ENCODE results near the gene HNRNPA1. TPM values are rescaled to one million over a fixed set of nuclear protein-coding genes. Genes with fewer than 3 reads are reported as not detected.

The HNRNPA1 gene
- total and polyA plus RNA-seq, 2 donors (not counting 1 experiment from before 2014, with no cell fraction given) = 631 to 1,040 TPM

GRCh38 chr12:54258201-54258681 is 22.3 kb upstream of the HNRNPA1 start:
- Histone ChIP-seq H3K27me3 (replicated peaks in 1 of 4; ENCODE audit: control extremely low read depth in 1 of 4, control insufficient read depth in 3 of 4, insufficient read depth in 4 of 4, low read length in 3 of 4) (no peaks in the 10 kb centered on the region), H2AFZ (ENCODE audit: insufficient read depth, low read depth, low read length, poor library complexity, severe bottlenecking) (no peak overlapping the region), H3K4me2 (replicated peaks; ENCODE audit: low read depth, low read length, poor library complexity, severe bottlenecking) (no peak overlapping the region), H3K4me3 (ENCODE audit: control extremely low read depth in 1 of 5, extremely low read depth in 1 of 5, insufficient read depth in 1 of 5, low read depth in 2 of 5, low read length in 4 of 5) (no peak overlapping the region), H3K79me2 (ENCODE audit: control insufficient read depth, insufficient read depth, low read length) (peaks cover 56% of the 10 kb centered on the region), H3K9ac (ENCODE audit: low read length) (no peak overlapping the region), H4K20me1 (ENCODE audit: control insufficient read depth, insufficient read depth, low read length, poor library complexity, severe bottlenecking) (no peaks in the 10 kb centered on the region), H3K9me3 (ENCODE audit: control extremely low read depth in 1 of 3, control insufficient read depth in 2 of 3, insufficient read depth in 1 of 3, low read length in 2 of 3) (no peaks in the 10 kb centered on the region), H3K27ac (ENCODE audit: low read length in 2 of 2) (no peak overlapping the region), H3K36me3 (replicated peaks in 1 of 2; ENCODE audit: control extremely low read depth in 1 of 2, control insufficient read depth in 1 of 2, extremely low read depth in 1 of 2, insufficient read depth in 2 of 2, low read length in 1 of 2) (peaks cover 6 to 23% of the 10 kb centered on the region in 2 experiments), H3K4me1 (ENCODE audit: control insufficient read depth in 2 of 2, insufficient read depth in 2 of 2, low read length in 2 of 2) (peaks cover 17 to 23% of the 10 kb centered on the region in 2 donors)
- intact Hi-C loops (cut with micrococcal nuclease) = no loop called here
- ChIA-PET POLR2A (interaction anchor here (0.6 to 2.7 kb wide), 2 partner anchors 22 to 42 kb away, joined by 9 to 19 read pairs; partner anchors contain the start of genes CBX5 and HNRNPA1), CTCF (interaction anchor here (0.8 to 1.8 kb wide), 5 partner anchors 12 to 141 kb away, joined by 3 to 7 read pairs (median 5); no protein-coding TSS in a partner anchor)
- Mint-ChIP-seq H3K9me3 (ENCODE audit: insufficient read depth) (no peaks in the 10 kb centered on the region), H3K27ac (no peak overlapping the region), H3K27me3 (no peaks in the 10 kb centered on the region), H3K4me1 (peaks cover 26% of the 10 kb centered on the region), H3K4me3 (no peak overlapping the region)
- ATAC-seq (ENCODE audit: low read depth) (no peak), DNase-seq (no peak)
- no peak for TF ChIP-seq CTCF (IDR thresholded peaks at IDR 0.05)

- no peaks in the 10 kb centered on the region for H3K27me3 Mint-ChIP-seq
- H3K4me1 ChIP-seq (ENCODE audit: control insufficient read depth in 2 of 2, insufficient read depth in 2 of 2, low read length in 2 of 2) = peaks cover 17 to 23% of the 10 kb centered on the region in 2 donors
- peaks cover 58% of the 10 kb centered on the region for H3K79me2 ChIP-seq (ENCODE audit: control insufficient read depth, insufficient read depth, low read length)
- ATAC-seq (ENCODE audit: low read depth) (peak; percentile 94), DNase-seq (peak; percentile 80)
- peaks cover 26% of the 10 kb centered on the region for H3K4me1 Mint-ChIP-seq
- H3K27me3 ChIP-seq (replicated peaks in 1 of 4; ENCODE audit: control extremely low read depth in 1 of 4, control insufficient read depth in 3 of 4, insufficient read depth in 4 of 4, low read length in 3 of 4) = no peaks in the 10 kb centered on the region
- intact Hi-C loops (cut with micrococcal nuclease) = loop anchor here (1.0 kb wide), 1 partner anchor 20 kb away; no protein-coding TSS in a partner anchor
- H3K9ac ChIP-seq (ENCODE audit: low read length) = peak overlapping the region; percentile 65
- 0% methylated on average over 3 of the region's 11 CpGs for WGBS (ENCODE audit: insufficient coverage)
- POLR2A ChIA-PET = interaction anchor here (1.4 to 2.7 kb wide), 2 partner anchors 8 to 21 kb away, joined by 3 to 19 read pairs; partner anchors contain the start of genes CBX5 and HNRNPA1
- H2AFZ ChIP-seq (ENCODE audit: insufficient read depth, low read depth, low read length, poor library complexity, severe bottlenecking) = peak overlapping the region; percentile 65
- H3K27ac Mint-ChIP-seq = peak overlapping the region; percentile 86
- TF ChIP-seq EZH2 (IDR thresholded peaks at IDR 0.05; ENCODE audit: borderline replicate concordance, insufficient read depth, low read depth, low read length, poor library complexity, severe bottlenecking) = no peak
- H3K27ac ChIP-seq (ENCODE audit: low read length in 2 of 2) = peak overlapping the region in 1 of 2 donors; percentile 81
- H3K4me3 Mint-ChIP-seq = peak overlapping the region; percentile 88
- no peaks in the 10 kb centered on the region for H4K20me1 ChIP-seq (ENCODE audit: control insufficient read depth, insufficient read depth, low read length, poor library complexity, severe bottlenecking)
- CTCF ChIA-PET = interaction anchor here (0.7 to 1.8 kb wide), 8 partner anchors 13 to 140 kb away, joined by 3 to 7 read pairs (median 4); partner anchors contain the start of gene NFE2
- peak overlapping the region; percentile 35 to 62 (median 46) for H3K4me3 ChIP-seq (ENCODE audit: control extremely low read depth in 1 of 5, extremely low read depth in 1 of 5, insufficient read depth in 1 of 5, low read depth in 2 of 5, low read length in 4 of 5)
- no peaks in the 10 kb centered on the region for H3K9me3 ChIP-seq (ENCODE audit: control extremely low read depth in 1 of 3, control insufficient read depth in 2 of 3, insufficient read depth in 1 of 3, low read length in 2 of 3)
- peaks cover 6 to 23% of the 10 kb centered on the region in 2 experiments for H3K36me3 ChIP-seq (replicated peaks in 1 of 2; ENCODE audit: control extremely low read depth in 1 of 2, control insufficient read depth in 1 of 2, extremely low read depth in 1 of 2, insufficient read depth in 2 of 2, low read length in 1 of 2)
- no peaks in the 10 kb centered on the region for H3K9me3 Mint-ChIP-seq (ENCODE audit: insufficient read depth)
- peak overlapping the region; percentile 84 for H3K4me2 ChIP-seq (replicated peaks; ENCODE audit: low read depth, low read length, poor library complexity, severe bottlenecking)
These were observed 21.1 kb upstream of the HNRNPA1 start for GRCh38 chr12:54259194-54260011.
